Panc1 (cell line): ENCODE measurements around the gene LRRK1. TPM values are rescaled to one million over a fixed set of nuclear protein-coding genes. Genes with fewer than 3 reads are reported as not detected.
A peak's percentile ranks its signal among the peaks of the same experiment; 100 is the strongest.

Experiments used
- ATAC-seq: fragments of 200-7000 bp; cut with Tn5 transposase; 2 replicates; pipeline ENCODE4 v1.9.1; 2020; ENCODE audit warnings: mild to moderate bottlenecking, moderate library complexity
- BruUV-seq: library from RNA; stranded (reverse); fragments of 400-500 nt; replicated peaks from 2 replicates; lab custom pipeline; 2021; lab: Mats Ljungman, UMichigan
- CTCF ChIA-PET: fragments of 300-600 bp; sonication (Branson Sonifier 250); formaldehyde crosslinking; loops from one replicate; lab custom pipeline; 2022; ENCODE audit warnings: antibody characterized with exemption; lab: Charles Lee
- POLR2A ChIA-PET: fragments of 300-600 bp; sonication (Branson Sonifier 250); formaldehyde crosslinking; loops from one replicate; lab custom pipeline; 2022; ENCODE audit warnings: antibody characterized with exemption; lab: Charles Lee
- DNase-seq: peaks from one replicate; pipeline ENCODE4 v3.0.0-alpha.2; 2010; ENCODE audit warnings: low read depth, low spot score
- H3K27ac ChIP-seq: 2 replicates; pipeline ENCODE4 v1.5.1; 2011; ENCODE audit warnings: mild to moderate bottlenecking, low read length, inconsistent platforms
- H3K27me3 ChIP-seq: fragments of 200-500 bp; sonication (Bioruptor generic); 2 replicates; pipeline ENCODE4 v1.6.0; 2014; ENCODE audit warnings: low read length, inconsistent platforms; ENCODE audit not compliant: control insufficient read depth, insufficient read depth
- H3K36me3 ChIP-seq: fragments of 200-500 bp; sonication (Bioruptor generic); 2 replicates; pipeline ENCODE4 v1.5.1; 2014; ENCODE audit warnings: inconsistent platforms, mild to moderate bottlenecking, low read length, moderate library complexity; ENCODE audit not compliant: control insufficient read depth, insufficient read depth
- H3K4me1 ChIP-seq: 2 replicates; pipeline ENCODE4 v1.5.1; 2011; ENCODE audit warnings: inconsistent platforms, mild to moderate bottlenecking, low read length, moderate library complexity; ENCODE audit not compliant: control insufficient read depth, insufficient read depth
- H3K4me3 ChIP-seq, 2 experiments: 2 replicates each; pipeline ENCODE4 v1.5.1; 2011 to 2012; ENCODE audit warnings: low read depth in 2 of 2, low read length in 2 of 2, mild to moderate bottlenecking in 2 of 2, inconsistent platforms in 1 of 2, moderate library complexity in 1 of 2
- H3K9me3 ChIP-seq: fragments of 200-500 bp; sonication (Bioruptor generic); 2 replicates; pipeline ENCODE4 v1.5.1; 2014; ENCODE audit warnings: low read depth, mild to moderate bottlenecking, inconsistent platforms, low read length, moderate library complexity; ENCODE audit not compliant: control insufficient read depth, insufficient read depth
- POLR2AphosphoS5 ChIP-seq: IDR thresholded peaks from 2 replicates; pipeline ENCODE4 v1.6.1; 2012; ENCODE audit warnings: mild to moderate bottlenecking, low read depth, low read length, moderate library complexity
- SIN3A ChIP-seq: IDR thresholded peaks from 2 replicates; pipeline ENCODE4 v1.6.1; 2012; ENCODE audit warnings: low read depth, mild to moderate bottlenecking, low read length, moderate library complexity, borderline replicate concordance; ENCODE audit not compliant: insufficient read depth
- TCF7L2 ChIP-seq: IDR thresholded peaks from 2 replicates; pipeline ENCODE4 v1.6.1; 2011; ENCODE audit warnings: mild to moderate bottlenecking, low read depth, low read length, inconsistent platforms
- in situ Hi-C: cut with HindIII; loops from 2 replicates; pipeline ENCODE4 v1.10.0; 2016; ENCODE audit warnings: low sequenced_read_pairs, low pct_unique_long_range_greater_than_20kb
- intact Hi-C: fragments of 100-400 bp; cut with micrococcal nuclease; formaldehyde crosslinking; loops from one replicate; pipeline ENCODE4 v1.10.0; 2022; ENCODE audit not compliant: unreplicated experiment
- total RNA-seq: library from RNA; stranded (reverse); gene quantifications from one replicate; pipeline ENCODE4 v1.2.1, GENCODE V29; 2021; ENCODE audit not compliant: unreplicated experiment
- TF ChIP-seq, protein P1 (sequence below): fragments of 450-650 bp; IDR thresholded peaks from 2 replicates; pipeline ENCODE4 v1.5.1; 2017; ENCODE audit warnings: mild to moderate bottlenecking
- TF ChIP-seq, protein P2 (sequence below), 2 experiments: IDR thresholded peaks; 2 replicates each; pipeline ENCODE4 v1.6.1; 2011 to 2012; ENCODE audit warnings: low read depth in 2 of 2, control low read depth in 1 of 2, low read length in 1 of 2, mild to moderate bottlenecking in 1 of 2, moderate library complexity in 1 of 2; ENCODE audit not compliant: insufficient read depth in 1 of 2

Gene LRRK1
- total RNA-seq, 1 experiment from 2014 or later, result 88.0 TPM

DNA sequence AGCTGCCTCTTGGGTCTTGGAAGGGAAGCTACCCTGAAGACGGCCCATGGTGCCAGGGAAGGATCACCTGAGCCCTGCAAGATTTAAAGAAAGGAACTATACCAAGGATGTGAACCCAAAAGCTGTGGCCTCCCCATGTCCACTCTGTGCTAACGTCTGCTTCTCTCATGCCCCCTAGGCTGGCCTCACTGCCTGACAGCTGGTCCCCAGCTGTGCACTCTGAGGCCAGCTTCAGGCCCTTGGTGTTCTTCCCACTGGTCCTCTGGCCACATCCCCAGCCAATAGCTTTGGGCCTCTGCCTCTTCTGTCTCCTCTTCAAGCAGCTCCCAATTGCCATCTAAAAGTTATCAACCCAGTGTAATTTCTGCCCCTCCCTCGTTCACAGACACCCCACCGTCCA is 5.2 kb upstream of the LRRK1 start:
- in situ Hi-C loops (no loop called here), intact Hi-C loops (loop anchor here (10.0 kb wide), 1 partner anchor 341 kb away; the partner anchor contains the start of gene CHSY1)
- TF ChIP-seq, protein P1, sequence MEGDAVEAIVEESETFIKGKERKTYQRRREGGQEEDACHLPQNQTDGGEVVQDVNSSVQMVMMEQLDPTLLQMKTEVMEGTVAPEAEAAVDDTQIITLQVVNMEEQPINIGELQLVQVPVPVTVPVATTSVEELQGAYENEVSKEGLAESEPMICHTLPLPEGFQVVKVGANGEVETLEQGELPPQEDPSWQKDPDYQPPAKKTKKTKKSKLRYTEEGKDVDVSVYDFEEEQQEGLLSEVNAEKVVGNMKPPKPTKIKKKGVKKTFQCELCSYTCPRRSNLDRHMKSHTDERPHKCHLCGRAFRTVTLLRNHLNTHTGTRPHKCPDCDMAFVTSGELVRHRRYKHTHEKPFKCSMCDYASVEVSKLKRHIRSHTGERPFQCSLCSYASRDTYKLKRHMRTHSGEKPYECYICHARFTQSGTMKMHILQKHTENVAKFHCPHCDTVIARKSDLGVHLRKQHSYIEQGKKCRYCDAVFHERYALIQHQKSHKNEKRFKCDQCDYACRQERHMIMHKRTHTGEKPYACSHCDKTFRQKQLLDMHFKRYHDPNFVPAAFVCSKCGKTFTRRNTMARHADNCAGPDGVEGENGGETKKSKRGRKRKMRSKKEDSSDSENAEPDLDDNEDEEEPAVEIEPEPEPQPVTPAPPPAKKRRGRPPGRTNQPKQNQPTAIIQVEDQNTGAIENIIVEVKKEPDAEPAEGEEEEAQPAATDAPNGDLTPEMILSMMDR, result no peak
- TF ChIP-seq, protein P2, sequence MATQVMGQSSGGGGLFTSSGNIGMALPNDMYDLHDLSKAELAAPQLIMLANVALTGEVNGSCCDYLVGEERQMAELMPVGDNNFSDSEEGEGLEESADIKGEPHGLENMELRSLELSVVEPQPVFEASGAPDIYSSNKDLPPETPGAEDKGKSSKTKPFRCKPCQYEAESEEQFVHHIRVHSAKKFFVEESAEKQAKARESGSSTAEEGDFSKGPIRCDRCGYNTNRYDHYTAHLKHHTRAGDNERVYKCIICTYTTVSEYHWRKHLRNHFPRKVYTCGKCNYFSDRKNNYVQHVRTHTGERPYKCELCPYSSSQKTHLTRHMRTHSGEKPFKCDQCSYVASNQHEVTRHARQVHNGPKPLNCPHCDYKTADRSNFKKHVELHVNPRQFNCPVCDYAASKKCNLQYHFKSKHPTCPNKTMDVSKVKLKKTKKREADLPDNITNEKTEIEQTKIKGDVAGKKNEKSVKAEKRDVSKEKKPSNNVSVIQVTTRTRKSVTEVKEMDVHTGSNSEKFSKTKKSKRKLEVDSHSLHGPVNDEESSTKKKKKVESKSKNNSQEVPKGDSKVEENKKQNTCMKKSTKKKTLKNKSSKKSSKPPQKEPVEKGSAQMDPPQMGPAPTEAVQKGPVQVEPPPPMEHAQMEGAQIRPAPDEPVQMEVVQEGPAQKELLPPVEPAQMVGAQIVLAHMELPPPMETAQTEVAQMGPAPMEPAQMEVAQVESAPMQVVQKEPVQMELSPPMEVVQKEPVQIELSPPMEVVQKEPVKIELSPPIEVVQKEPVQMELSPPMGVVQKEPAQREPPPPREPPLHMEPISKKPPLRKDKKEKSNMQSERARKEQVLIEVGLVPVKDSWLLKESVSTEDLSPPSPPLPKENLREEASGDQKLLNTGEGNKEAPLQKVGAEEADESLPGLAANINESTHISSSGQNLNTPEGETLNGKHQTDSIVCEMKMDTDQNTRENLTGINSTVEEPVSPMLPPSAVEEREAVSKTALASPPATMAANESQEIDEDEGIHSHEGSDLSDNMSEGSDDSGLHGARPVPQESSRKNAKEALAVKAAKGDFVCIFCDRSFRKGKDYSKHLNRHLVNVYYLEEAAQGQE (IDR thresholded peaks at IDR 0.05; ENCODE audit: insufficient read depth in 1 of 2, low read depth in 2 of 2, low read length in 1 of 2), result no peak
- no peak for TF ChIP-seq POLR2AphosphoS5
- TF ChIP-seq SIN3A, result no peak
- no peak for TF ChIP-seq TCF7L2
- H3K4me3 ChIP-seq, result no peak overlapping the region
- H3K27me3 ChIP-seq, result no peaks in the 10 kb centered on the region
- DNase-seq, result no peak
- peak overlapping the region; percentile 9; the same call in 1 of the 2 replicates for H3K27ac ChIP-seq
- no peak for ATAC-seq
- ChIA-PET CTCF (no interaction called here), POLR2A (no interaction called here)
- peaks cover 10% of the 10 kb centered on the region for H3K9me3 ChIP-seq
- no TSS peak for BruUV-seq
- peaks cover 12% of the 10 kb centered on the region for H3K4me1 ChIP-seq
- H3K36me3 ChIP-seq, result peaks cover 23% of the 10 kb centered on the region

DNA sequence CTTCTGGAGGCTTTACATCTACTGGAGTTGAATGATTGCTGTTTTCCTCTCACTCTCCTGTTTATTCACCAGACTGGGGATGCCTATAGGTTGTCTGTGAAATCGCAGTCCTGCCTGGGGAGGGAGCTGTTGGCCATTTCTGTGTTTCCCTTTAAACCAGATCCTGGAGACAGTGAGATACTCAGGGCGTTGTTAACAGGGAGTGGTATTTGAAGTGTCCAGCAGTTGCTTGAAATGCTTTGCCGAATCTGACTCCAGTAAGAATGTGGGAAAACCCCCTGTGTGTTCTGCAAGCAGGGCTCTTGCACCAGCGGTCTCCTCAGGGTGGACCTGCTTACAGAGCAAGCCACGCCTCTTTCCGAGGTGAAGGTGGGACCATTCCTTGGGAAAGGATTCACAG is 4.3 kb upstream of the LRRK1 start:
- in situ Hi-C loops (no loop called here), intact Hi-C loops (loop anchor here (10.0 kb wide), 1 partner anchor 340 kb away; the partner anchor contains the start of gene CHSY1)
- BruUV-seq, result no TSS peak
- Histone ChIP-seq H3K36me3 (peaks cover 23% of the 10 kb centered on the region), H3K4me1 (peaks cover 12% of the 10 kb centered on the region), H3K27ac (peak overlapping the region; percentile 99), H3K27me3 (no peaks in the 10 kb centered on the region), H3K9me3 (peaks cover 10% of the 10 kb centered on the region), H3K4me3 (no peak overlapping the region)
- DNase-seq (no peak), ATAC-seq (no peak)
- TF ChIP-seq, protein P2 (IDR thresholded peaks at IDR 0.05; ENCODE audit: insufficient read depth in 1 of 2, low read depth in 2 of 2, low read length in 1 of 2), result no peak
- TF ChIP-seq, protein P1, result peak; percentile 21; the same call in 1 of the 2 replicates
- CTCF ChIA-PET, result no interaction called here
- POLR2A ChIA-PET, result no interaction called here
